B cell (primary cell): Measurements from ENCODE around the gene BACE1-AS. TPM values are rescaled to one million over a fixed set of nuclear protein-coding genes. Genes with fewer than 3 reads are reported as not detected.

ENCODE experiments used
- ATAC-seq: fragments of 200-7000 bp; cut with Tn5 transposase; one replicate; pipeline ENCODE4 v1.10.0; 2021; ENCODE audit warnings: low read depth, mild to moderate bottlenecking, moderate number of reproducible peaks, moderate library complexity
- CTCF ChIA-PET: fragments of 350-600 bp; sonication (Branson Sonifier 250); formaldehyde crosslinking; loops from one replicate; lab custom pipeline; 2021; ENCODE audit warnings: antibody characterized with exemption, inconsistent platforms; lab: Charles Lee
- POLR2A ChIA-PET: fragments of 350-600 bp; sonication (Branson Sonifier 250); formaldehyde crosslinking; loops from one replicate; lab custom pipeline; 2021; ENCODE audit warnings: antibody characterized with exemption; lab: Charles Lee
- DNase-seq: peaks from one replicate; pipeline ENCODE4 v3.0.0; 2013
- H2AFZ ChIP-seq: 2 replicates; pipeline ENCODE4 v1.6.1; 2012; ENCODE audit warnings: mild to moderate bottlenecking, low read depth, low read length; ENCODE audit not compliant: insufficient read depth, poor library complexity, severe bottlenecking
- H3K27ac ChIP-seq, 2 donors: 1 replicate in 1 of 2; 2 replicates in 1 of 2; pipeline ENCODE4 v1.5.1; 2012 to 2013; ENCODE audit warnings: low read length in 2 of 2, mild to moderate bottlenecking in 2 of 2, moderate library complexity in 1 of 2
- H3K27me3 ChIP-seq, 4 experiments: fragments of 200-600 bp in 1 of 4; sonication (generic) in 1 of 4; replicated peaks in 1 of 4; 1 replicate in 2 of 4; 2 replicates in 2 of 4; pipeline versions ENCODE4 v1.6.1 to v1.7.0; 2013 to 2016; ENCODE audit warnings: low read length in 3 of 4, mild to moderate bottlenecking in 2 of 4, mixed read lengths in 1 of 4, moderate library complexity in 1 of 4; ENCODE audit not compliant: insufficient read depth in 4 of 4, control insufficient read depth in 3 of 4; ENCODE audit errors: control extremely low read depth in 1 of 4
- H3K36me3 ChIP-seq, 2 experiments: replicated peaks in 1 of 2; 1 replicate in 1 of 2; 2 replicates in 1 of 2; pipeline versions ENCODE4 v1.6.1 to v1.7.1; 2013; ENCODE audit warnings: low read length in 1 of 2; ENCODE audit not compliant: insufficient read depth in 2 of 2, control insufficient read depth in 1 of 2; ENCODE audit errors: control extremely low read depth in 1 of 2, extremely low read depth in 1 of 2
- H3K4me1 ChIP-seq, 2 donors: fragments of 200-600 bp in 1 of 2; sonication (generic) in 1 of 2; 1 replicate in 1 of 2; 2 replicates in 1 of 2; pipeline versions ENCODE4 v1.5.1 to v1.6.1; 2013 to 2017; ENCODE audit warnings: low read length in 2 of 2; ENCODE audit not compliant: control insufficient read depth in 2 of 2, insufficient read depth in 2 of 2
- H3K4me2 ChIP-seq: replicated peaks from 2 replicates; pipeline ENCODE3; 2012; ENCODE audit warnings: mild to moderate bottlenecking, low read depth, low read length; ENCODE audit not compliant: poor library complexity, severe bottlenecking
- H3K4me3 ChIP-seq, 5 experiments: fragments of 200-600 bp in 1 of 5; sonication (generic) in 1 of 5; 1 replicate in 3 of 5; 2 replicates in 2 of 5; pipeline versions ENCODE4 v1.5.1 to v1.7.0; 2011 to 2016; ENCODE audit warnings: low read length in 4 of 5, mild to moderate bottlenecking in 4 of 5, low read depth in 2 of 5, control low read depth in 1 of 5, moderate library complexity in 1 of 5; ENCODE audit not compliant: insufficient read depth in 1 of 5; ENCODE audit errors: control extremely low read depth in 1 of 5, extremely low read depth in 1 of 5
- H3K79me2 ChIP-seq: fragments of 200-600 bp; sonication (generic); one replicate; pipeline ENCODE4 v1.6.0; 2016; ENCODE audit warnings: low read length; ENCODE audit not compliant: control insufficient read depth, insufficient read depth
- H3K9ac ChIP-seq: fragments of 200-600 bp; sonication (generic); 2 replicates; pipeline ENCODE4 v1.6.1; 2017; ENCODE audit warnings: mild to moderate bottlenecking, low read length, moderate library complexity
- H3K9me3 ChIP-seq, 3 donors: one replicate each; pipeline versions ENCODE4 v1.6.1 to v1.7.1; 2013; ENCODE audit warnings: low read length in 2 of 3; ENCODE audit not compliant: control insufficient read depth in 2 of 3, insufficient read depth in 1 of 3; ENCODE audit errors: control extremely low read depth in 1 of 3
- H4K20me1 ChIP-seq: 2 replicates; pipeline ENCODE4 v1.6.0; 2012; ENCODE audit warnings: mild to moderate bottlenecking, low read length; ENCODE audit not compliant: insufficient read depth, control insufficient read depth, poor library complexity, severe bottlenecking
- H3K27ac Mint-ChIP-seq: one replicate; pipeline ENCODE4 v1.8.0; 2021; ENCODE audit warnings: mixed read lengths
- H3K27me3 Mint-ChIP-seq: one replicate; pipeline ENCODE4 v1.8.0; 2021; ENCODE audit warnings: mixed read lengths
- H3K4me1 Mint-ChIP-seq: one replicate; pipeline ENCODE4 v1.8.0; 2021; ENCODE audit warnings: mixed read lengths
- H3K4me3 Mint-ChIP-seq: one replicate; pipeline ENCODE4 v1.8.0; 2021; ENCODE audit warnings: mixed read lengths
- H3K9me3 Mint-ChIP-seq: one replicate; pipeline ENCODE4 v1.8.0; 2022; ENCODE audit warnings: mixed read lengths; ENCODE audit not compliant: insufficient read depth
- CTCF ChIP-seq: fragments of 200-600 bp; IDR thresholded peaks from one replicate; pipeline ENCODE4 v1.8.0; 2022; ENCODE audit warnings: antibody characterized with exemption, mild to moderate bottlenecking
- EZH2 ChIP-seq: IDR thresholded peaks from 2 replicates; pipeline ENCODE4 v1.6.1; 2012; ENCODE audit warnings: borderline replicate concordance, low read depth, mild to moderate bottlenecking, moderate library complexity, low read length; ENCODE audit not compliant: insufficient read depth, poor library complexity, severe bottlenecking
- WGBS: methylation state at CpG from one replicate; pipeline ENCODE4 v1.1.5; 2013; ENCODE audit warnings: missing lambda C conversion rate; ENCODE audit not compliant: insufficient coverage; 5-methylcytosine and 5-hydroxymethylcytosine counted together
- intact Hi-C: fragments of 100-400 bp; cut with micrococcal nuclease; formaldehyde crosslinking; loops from one replicate; pipeline ENCODE4 v1.10.0; 2022
- polyA plus RNA-seq: library from polyadenylated mRNA; depleted of rRNA; stranded (reverse); fragments of >200 nt; gene quantifications from 2 replicates; pipeline ENCODE4 v1.2.3, GENCODE V29; 2012
- total RNA-seq, 2 donors: library from RNA; stranded (reverse); fragments of 120-200 nt in 1 of 2; gene quantifications; 1 replicate in 1 of 2; 2 replicates in 1 of 2; pipeline versions ENCODE4 v1.2.3 to v1.2.4, GENCODE V29; 2013 to 2022

The BACE1-AS gene
- total and polyA plus RNA-seq, 2 donors (not counting 1 experiment from before 2014, with no cell fraction given), result 3.5 to 11.2 TPM

GRCh38 chr11:117299351-117300282, 8.5 kb downstream of the BACE1-AS start:
- intact Hi-C loops, result no loop called here
- Histone ChIP-seq H3K4me2 (no peak overlapping the region), H2AFZ (no peak overlapping the region), H3K9me3 (no peaks in the 10 kb centered on the region), H4K20me1 (no peaks in the 10 kb centered on the region), H3K27ac (no peak overlapping the region), H3K4me3 (no peak overlapping the region), H3K9ac (no peak overlapping the region), H3K4me1 (no peaks in the 10 kb centered on the region), H3K36me3 (no peaks in the 10 kb centered on the region), H3K79me2 (no peaks in the 10 kb centered on the region), H3K27me3 (peaks cover 0 to 3% (median 0%) of the 10 kb centered on the region in 4 experiments)
- ChIA-PET POLR2A (no interaction called here), CTCF (no interaction called here)
- no peak overlapping the region for H3K27ac Mint-ChIP-seq
- H3K4me1 Mint-ChIP-seq, result no peaks in the 10 kb centered on the region
- 84% methylated on average over 12 of the region's 12 CpGs for WGBS
- no peak for ATAC-seq
- H3K27me3 Mint-ChIP-seq, result peaks cover 7% of the 10 kb centered on the region
- TF ChIP-seq EZH2, result no peak
- TF ChIP-seq CTCF, result no peak
- no peaks in the 10 kb centered on the region for H3K9me3 Mint-ChIP-seq
- DNase-seq, result no peak
- H3K4me3 Mint-ChIP-seq, result no peak overlapping the region

- no peaks in the 10 kb centered on the region for H3K9me3 Mint-ChIP-seq
- Histone ChIP-seq H3K79me2 (no peaks in the 10 kb centered on the region), H3K4me2 (no peak overlapping the region), H3K27ac (no peak overlapping the region), H3K9ac (no peak overlapping the region), H3K9me3 (no peaks in the 10 kb centered on the region), H3K4me1 (no peaks in the 10 kb centered on the region), H3K4me3 (no peak overlapping the region), H3K36me3 (no peaks in the 10 kb centered on the region), H2AFZ (no peak overlapping the region), H4K20me1 (no peaks in the 10 kb centered on the region), H3K27me3 (peaks cover 0 to 3% (median 1%) of the 10 kb centered on the region in 4 experiments)
- DNase-seq (no peak), ATAC-seq (no peak)
- no peak overlapping the region for H3K27ac Mint-ChIP-seq
- intact Hi-C loops, result no loop called here
- CTCF ChIA-PET, result no interaction called here
- TF ChIP-seq CTCF, result no peak
- TF ChIP-seq EZH2, result no peak
- WGBS, result 92% methylated on average over 13 of the region's 17 CpGs
- H3K4me1 Mint-ChIP-seq, result no peaks in the 10 kb centered on the region
- POLR2A ChIA-PET, result no interaction called here
- no peak overlapping the region for H3K4me3 Mint-ChIP-seq
- peaks cover 8% of the 10 kb centered on the region for H3K27me3 Mint-ChIP-seq
Measured at GRCh38 chr11:117300283-117300663, 9.1 kb downstream of the BACE1-AS start.
